HTERT RPE-1 (cell line): ENCODE measurements around the gene OR10J1.

Experiments used
- in situ Hi-C: fragments of 300-500 bp; cut with MboI; formaldehyde crosslinking; loops from 4 replicates; pipeline ENCODE4 v1.14.3; 2020; ENCODE audit warnings: low sequenced_read_pairs

The OR10J1 gene

DNA sequence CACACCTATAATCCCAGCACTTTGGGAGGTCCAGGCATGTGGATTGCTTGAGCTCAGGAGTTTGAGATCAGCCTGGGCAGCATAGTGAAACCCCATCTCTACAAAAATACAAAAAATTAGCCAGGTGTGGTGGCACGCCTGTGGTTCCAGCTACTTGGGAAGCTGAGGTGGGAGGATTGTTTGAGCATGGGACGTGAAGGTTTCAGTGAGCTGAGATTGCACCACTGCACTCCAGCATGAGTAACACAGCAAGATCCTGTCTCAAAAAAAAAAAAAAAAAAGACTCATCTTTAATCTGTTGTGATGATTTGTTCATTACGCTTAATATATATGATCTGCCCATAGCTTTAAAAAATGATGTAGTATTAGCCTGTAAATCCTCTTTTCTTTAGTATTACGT, 44.0 kb downstream of the OR10J1 start:
- in situ Hi-C loops, result no loop called here
